OCI-LY1 (cell line): ENCODE results near the gene ADAMTS3.

Source experiments
- H2AFZ ChIP-seq: fragments of 200-600 bp; sonication (generic), shearing (Covaris generic); 2 replicates; pipeline ENCODE4 v1.6.0; 2014; ENCODE audit warnings: antibody characterized with exemption, mild to moderate bottlenecking, low read length
- H3F3A ChIP-seq: fragments of 200-600 bp; sonication (generic), shearing (Covaris generic); 2 replicates; pipeline ENCODE4 v1.6.0; 2014; ENCODE audit warnings: mild to moderate bottlenecking, antibody characterized with exemption, low read length, moderate library complexity; ENCODE audit not compliant: insufficient read depth
- H3K27ac ChIP-seq: fragments of 200-600 bp; sonication (generic); 2 replicates; pipeline ENCODE4 v1.5.1; 2014; ENCODE audit warnings: low read length, mixed run types, mild to moderate bottlenecking, low read depth; ENCODE audit not compliant: poor library complexity, severe bottlenecking
- H3K27me3 ChIP-seq: fragments of 200-600 bp; sonication (generic); 2 replicates; pipeline ENCODE4 v1.6.0; 2014; ENCODE audit warnings: antibody characterized with exemption, mild to moderate bottlenecking, low read length, moderate library complexity; ENCODE audit not compliant: insufficient read depth
- H3K36me3 ChIP-seq: fragments of 200-600 bp; sonication (generic); 2 replicates; pipeline ENCODE4 v1.6.1; 2014; ENCODE audit warnings: mild to moderate bottlenecking, antibody characterized with exemption, low read length, moderate library complexity, mixed read lengths; ENCODE audit not compliant: insufficient read depth
- H3K4me1 ChIP-seq: fragments of 200-600 bp; sonication (generic); 2 replicates; pipeline ENCODE4 v1.5.1; 2014; ENCODE audit warnings: mild to moderate bottlenecking, low read length, moderate library complexity; ENCODE audit not compliant: insufficient read depth, severe bottlenecking
- H3K4me2 ChIP-seq: fragments of 200-600 bp; sonication (generic), shearing (Covaris generic); 2 replicates; pipeline ENCODE4 v1.6.1; 2014; ENCODE audit warnings: low read length
- H3K4me3 ChIP-seq: fragments of 200-600 bp; sonication (generic); 2 replicates; pipeline ENCODE4 v1.5.1; 2014; ENCODE audit warnings: low read length, low read depth, mild to moderate bottlenecking, mixed read lengths; ENCODE audit not compliant: poor library complexity, severe bottlenecking
- H3K79me2 ChIP-seq: fragments of 200-600 bp; shearing (Covaris generic); 2 replicates; pipeline ENCODE4 v1.6.1; 2016; ENCODE audit warnings: mixed run types, low read length, mixed read lengths; ENCODE audit not compliant: insufficient read depth
- H3K9ac ChIP-seq: fragments of 200-600 bp; sonication (generic), shearing (Covaris generic); 2 replicates; pipeline ENCODE4 v1.6.1; 2014; ENCODE audit warnings: mild to moderate bottlenecking, low read length, mixed read lengths
- H3K9me2 ChIP-seq: fragments of 200-600 bp; sonication (generic), shearing (Covaris generic); 2 replicates; pipeline ENCODE4 v1.6.1; 2014; ENCODE audit warnings: low read depth, mild to moderate bottlenecking, low read length, mixed read lengths
- H3K9me3 ChIP-seq: fragments of 200-600 bp; shearing (Covaris generic); 2 replicates; pipeline ENCODE4 v1.6.1; 2014; ENCODE audit warnings: low read length, mixed read lengths
- H4K20me1 ChIP-seq: fragments of 200-600 bp; sonication (generic), shearing (Covaris generic); 2 replicates; pipeline ENCODE4 v1.6.0; 2016; ENCODE audit warnings: mild to moderate bottlenecking, low read length; ENCODE audit not compliant: insufficient read depth
- EZH2 ChIP-seq: fragments of 200-600 bp; sonication (generic), shearing (Covaris generic); IDR thresholded peaks from 2 replicates; pipeline ENCODE4 v1.8.0; 2017; ENCODE audit warnings: borderline replicate concordance, mixed run types, mild to moderate bottlenecking, antibody characterized with exemption, low read length, moderate library complexity, mixed read lengths
- TF ChIP-seq, protein P1 (sequence below): fragments of 200-600 bp; sonication (generic), shearing (Covaris generic); IDR thresholded peaks from 2 replicates; pipeline ENCODE4 v1.5.1; 2017; ENCODE audit warnings: mild to moderate bottlenecking, antibody characterized with exemption, low read length, moderate library complexity, mixed read lengths

Gene ADAMTS3

DNA sequence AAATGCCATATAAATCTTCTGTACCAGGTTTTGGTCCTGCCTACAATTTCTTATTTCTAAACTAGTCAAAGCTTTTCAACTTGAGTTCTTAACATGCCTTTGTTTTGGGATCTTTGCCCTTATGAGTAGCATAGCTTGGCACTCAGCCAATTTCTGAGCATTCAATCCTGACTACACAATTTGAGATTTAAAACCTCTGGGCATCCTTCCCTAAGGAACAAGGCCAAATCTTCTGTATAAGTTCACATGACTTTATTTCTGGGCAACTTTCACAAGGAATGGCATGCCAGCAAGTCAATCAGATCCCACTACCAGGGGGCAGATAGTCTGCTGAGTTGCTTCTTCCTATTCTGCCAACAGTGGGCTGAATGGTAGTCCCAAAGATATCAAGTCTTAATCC, 254.2 kb downstream of the ADAMTS3 start:
- no peaks in the 10 kb centered on the region for H4K20me1 ChIP-seq
- no peak overlapping the region for H3K27ac ChIP-seq
- H3K4me3 ChIP-seq: no peak overlapping the region
- no peak overlapping the region for H3K4me2 ChIP-seq
- H3K36me3 ChIP-seq: no peaks in the 10 kb centered on the region
- H3K4me1 ChIP-seq: no peaks in the 10 kb centered on the region
- TF ChIP-seq EZH2: no peak
- TF ChIP-seq, protein P1, sequence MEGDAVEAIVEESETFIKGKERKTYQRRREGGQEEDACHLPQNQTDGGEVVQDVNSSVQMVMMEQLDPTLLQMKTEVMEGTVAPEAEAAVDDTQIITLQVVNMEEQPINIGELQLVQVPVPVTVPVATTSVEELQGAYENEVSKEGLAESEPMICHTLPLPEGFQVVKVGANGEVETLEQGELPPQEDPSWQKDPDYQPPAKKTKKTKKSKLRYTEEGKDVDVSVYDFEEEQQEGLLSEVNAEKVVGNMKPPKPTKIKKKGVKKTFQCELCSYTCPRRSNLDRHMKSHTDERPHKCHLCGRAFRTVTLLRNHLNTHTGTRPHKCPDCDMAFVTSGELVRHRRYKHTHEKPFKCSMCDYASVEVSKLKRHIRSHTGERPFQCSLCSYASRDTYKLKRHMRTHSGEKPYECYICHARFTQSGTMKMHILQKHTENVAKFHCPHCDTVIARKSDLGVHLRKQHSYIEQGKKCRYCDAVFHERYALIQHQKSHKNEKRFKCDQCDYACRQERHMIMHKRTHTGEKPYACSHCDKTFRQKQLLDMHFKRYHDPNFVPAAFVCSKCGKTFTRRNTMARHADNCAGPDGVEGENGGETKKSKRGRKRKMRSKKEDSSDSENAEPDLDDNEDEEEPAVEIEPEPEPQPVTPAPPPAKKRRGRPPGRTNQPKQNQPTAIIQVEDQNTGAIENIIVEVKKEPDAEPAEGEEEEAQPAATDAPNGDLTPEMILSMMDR: no peak
- no peaks in the 10 kb centered on the region for H3K79me2 ChIP-seq
- H3K27me3 ChIP-seq: no peaks in the 10 kb centered on the region
- no peak overlapping the region for H3K9ac ChIP-seq
- H3K9me3 ChIP-seq: no peaks in the 10 kb centered on the region
- no peaks in the 10 kb centered on the region for H3F3A ChIP-seq
- no peaks in the 10 kb centered on the region for H3K9me2 ChIP-seq
- H2AFZ ChIP-seq: no peak overlapping the region

DNA sequence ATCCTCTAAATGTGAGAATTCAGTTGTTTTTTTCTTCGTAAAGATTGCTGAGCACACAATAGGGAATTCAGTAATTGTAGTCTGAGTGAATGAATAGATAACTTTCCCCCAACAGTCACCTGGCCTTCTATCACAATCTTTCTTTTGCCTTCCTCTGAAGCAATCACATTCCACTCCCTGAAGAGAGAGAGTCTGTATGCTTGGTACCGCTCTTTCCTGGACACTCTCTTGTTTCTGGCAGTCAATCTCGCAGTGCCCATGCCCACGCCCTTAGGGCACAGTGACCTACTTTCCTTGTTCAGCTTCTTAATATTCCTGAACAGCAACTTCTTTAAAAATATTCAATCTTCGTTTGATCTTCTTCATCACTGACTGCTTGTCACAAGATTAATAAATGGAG, 255.9 kb downstream of the ADAMTS3 start:
- Histone ChIP-seq H3K4me2 (no peak overlapping the region), H2AFZ (no peak overlapping the region)

DNA sequence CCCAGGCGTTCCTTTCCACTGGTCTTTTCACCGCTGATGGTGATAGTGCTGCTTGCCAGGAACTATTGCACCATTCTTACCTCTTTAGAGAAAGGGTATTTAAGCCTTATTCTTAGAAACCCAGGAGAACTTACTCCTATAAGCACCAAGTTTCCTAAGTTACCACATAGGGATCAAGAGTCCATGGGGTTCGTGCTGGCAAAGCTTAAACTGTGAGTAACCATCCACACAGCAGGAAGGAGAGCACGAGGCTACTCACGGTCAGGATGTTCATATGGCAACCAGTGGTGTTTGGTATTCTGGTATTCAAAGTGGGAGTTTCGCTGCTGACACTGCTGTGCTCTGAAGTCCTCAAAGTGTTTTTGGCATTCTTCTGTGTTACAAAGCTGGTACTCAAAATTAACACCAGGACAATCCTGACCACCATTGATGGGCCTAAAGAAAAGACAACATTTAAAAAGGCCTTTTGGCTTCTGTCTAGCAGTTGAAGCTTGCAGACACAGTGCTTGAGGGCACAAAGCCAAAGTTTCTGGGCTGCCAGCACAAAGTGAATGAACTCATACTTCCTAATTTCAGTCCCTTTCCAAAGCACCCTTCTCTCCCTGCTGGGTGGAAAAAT, 256.9 kb downstream of the ADAMTS3 start:
- no peaks in the 10 kb centered on the region for H4K20me1 ChIP-seq
- no peak overlapping the region for H3K9ac ChIP-seq
- no peak overlapping the region for H3K4me3 ChIP-seq
- no peaks in the 10 kb centered on the region for H3K9me2 ChIP-seq
- H3K79me2 ChIP-seq: no peaks in the 10 kb centered on the region
- H3K36me3 ChIP-seq: no peaks in the 10 kb centered on the region
- no peak overlapping the region for H3K4me2 ChIP-seq
- TF ChIP-seq EZH2: no peak
- TF ChIP-seq, protein P1: no peak
- no peak overlapping the region for H3K27ac ChIP-seq
- H3K4me1 ChIP-seq: no peaks in the 10 kb centered on the region
- no peaks in the 10 kb centered on the region for H3K9me3 ChIP-seq
- no peaks in the 10 kb centered on the region for H3F3A ChIP-seq
- no peak overlapping the region for H2AFZ ChIP-seq
- no peaks in the 10 kb centered on the region for H3K27me3 ChIP-seq

More for the DNA sequence above, 255.9 kb downstream of the ADAMTS3 start:
- H3K27ac ChIP-seq: no peak overlapping the region
- H4K20me1 ChIP-seq: no peaks in the 10 kb centered on the region
- H3K27me3 ChIP-seq: no peaks in the 10 kb centered on the region
- H3K4me1 ChIP-seq: no peaks in the 10 kb centered on the region
- H3K36me3 ChIP-seq: no peaks in the 10 kb centered on the region
- no peaks in the 10 kb centered on the region for H3K9me2 ChIP-seq
- no peak overlapping the region for H3K9ac ChIP-seq
- H3K4me3 ChIP-seq: no peak overlapping the region
- H3F3A ChIP-seq: no peaks in the 10 kb centered on the region
- no peak for TF ChIP-seq EZH2
- TF ChIP-seq, protein P1: no peak
- no peaks in the 10 kb centered on the region for H3K79me2 ChIP-seq
- H3K9me3 ChIP-seq: no peaks in the 10 kb centered on the region
